Ovary (tissue), 3 donors: ENCODE data around the gene HIPK3.

Experiments
- CTCF ChIP-seq, 3 donors: fragments of 450-650 bp in 2 of 3; fragments of 200-600 bp in 1 of 3; IDR thresholded peaks; one replicate each; pipeline versions ENCODE4 v1.5.1 to v1.8.0; 2016 to 2022; ENCODE audit warnings: antibody characterized with exemption in 3 of 3, mild to moderate bottlenecking in 1 of 3
- EP300 ChIP-seq: sonication (generic); formaldehyde crosslinking; IDR thresholded peaks from one replicate; pipeline ENCODE4 v1.6.1; 2017; ENCODE audit warnings: antibody characterized with exemption
- POLR2A ChIP-seq: fragments of 450-650 bp; IDR thresholded peaks from one replicate; pipeline ENCODE4 v1.6.1; 2017; ENCODE audit warnings: antibody characterized with exemption, mild to moderate bottlenecking, moderate library complexity
- donor health status: DM: no; HTN: no; CAD: no.

GRCh38 chr11:33271059-33271458, 13.9 kb downstream of the HIPK3 start:
- TF ChIP-seq POLR2A (no peak), CTCF (IDR thresholded peaks at IDR 0.05) (no peak), EP300 (no peak)
